ENCODE measurements around the gene KANSL1L.

DNA sequence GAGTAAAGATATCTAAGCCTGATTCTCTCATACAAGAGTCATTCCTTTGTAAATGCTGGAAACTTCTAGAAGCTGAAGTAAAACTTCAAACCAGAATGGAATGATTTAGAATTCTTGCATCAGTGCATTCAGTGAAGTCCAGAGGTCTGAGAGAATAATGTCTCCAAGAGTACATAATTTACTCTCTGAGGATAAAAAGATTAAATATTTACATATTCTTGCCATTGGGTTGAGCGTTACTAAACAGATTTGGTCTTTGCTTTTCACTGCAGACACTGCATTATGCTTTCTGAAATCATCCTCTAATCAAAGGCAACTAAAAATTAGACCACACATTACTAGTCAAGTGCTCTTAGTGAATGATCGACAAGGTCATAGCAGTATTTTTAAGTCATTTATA, 26.5 kb upstream of the KANSL1L start:
- no peak for TF ChIP-seq ZBTB7A (IDR thresholded peaks at IDR 0.05; ENCODE audit: low read depth)
- no peak for TF ChIP-seq EGR1 (IDR thresholded peaks at IDR 0.05)
- TF ChIP-seq CREB1 (IDR thresholded peaks at IDR 0.05; ENCODE audit: low read depth) = no peak
- TF ChIP-seq, protein P1, sequence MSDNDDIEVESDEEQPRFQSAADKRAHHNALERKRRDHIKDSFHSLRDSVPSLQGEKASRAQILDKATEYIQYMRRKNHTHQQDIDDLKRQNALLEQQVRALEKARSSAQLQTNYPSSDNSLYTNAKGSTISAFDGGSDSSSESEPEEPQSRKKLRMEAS (IDR thresholded peaks at IDR 0.05) = no peak
- TF ChIP-seq TEAD4 (IDR thresholded peaks at IDR 0.05) = no peak
- TF ChIP-seq TCF12 (IDR thresholded peaks at IDR 0.05; ENCODE audit: low read depth) = no peak
- no peak for TF ChIP-seq CEBPB (IDR thresholded peaks at IDR 0.05)
- no peak for TF ChIP-seq EP300 (IDR thresholded peaks at IDR 0.05; ENCODE audit: borderline replicate concordance)
- no peak for TF ChIP-seq FOXM1 (IDR thresholded peaks at IDR 0.05; ENCODE audit: borderline replicate concordance, low read depth)
- TF ChIP-seq TAF1 (IDR thresholded peaks at IDR 0.05; ENCODE audit: low read depth) = no peak
- TF ChIP-seq RAD21 (IDR thresholded peaks at IDR 0.05; ENCODE audit: low read depth) = no peak
- no peak for TF ChIP-seq YY1 (IDR thresholded peaks at IDR 0.05; ENCODE audit: low read depth)
- TF ChIP-seq NFIC (IDR thresholded peaks at IDR 0.05) = no peak
- TF ChIP-seq, protein P2, sequence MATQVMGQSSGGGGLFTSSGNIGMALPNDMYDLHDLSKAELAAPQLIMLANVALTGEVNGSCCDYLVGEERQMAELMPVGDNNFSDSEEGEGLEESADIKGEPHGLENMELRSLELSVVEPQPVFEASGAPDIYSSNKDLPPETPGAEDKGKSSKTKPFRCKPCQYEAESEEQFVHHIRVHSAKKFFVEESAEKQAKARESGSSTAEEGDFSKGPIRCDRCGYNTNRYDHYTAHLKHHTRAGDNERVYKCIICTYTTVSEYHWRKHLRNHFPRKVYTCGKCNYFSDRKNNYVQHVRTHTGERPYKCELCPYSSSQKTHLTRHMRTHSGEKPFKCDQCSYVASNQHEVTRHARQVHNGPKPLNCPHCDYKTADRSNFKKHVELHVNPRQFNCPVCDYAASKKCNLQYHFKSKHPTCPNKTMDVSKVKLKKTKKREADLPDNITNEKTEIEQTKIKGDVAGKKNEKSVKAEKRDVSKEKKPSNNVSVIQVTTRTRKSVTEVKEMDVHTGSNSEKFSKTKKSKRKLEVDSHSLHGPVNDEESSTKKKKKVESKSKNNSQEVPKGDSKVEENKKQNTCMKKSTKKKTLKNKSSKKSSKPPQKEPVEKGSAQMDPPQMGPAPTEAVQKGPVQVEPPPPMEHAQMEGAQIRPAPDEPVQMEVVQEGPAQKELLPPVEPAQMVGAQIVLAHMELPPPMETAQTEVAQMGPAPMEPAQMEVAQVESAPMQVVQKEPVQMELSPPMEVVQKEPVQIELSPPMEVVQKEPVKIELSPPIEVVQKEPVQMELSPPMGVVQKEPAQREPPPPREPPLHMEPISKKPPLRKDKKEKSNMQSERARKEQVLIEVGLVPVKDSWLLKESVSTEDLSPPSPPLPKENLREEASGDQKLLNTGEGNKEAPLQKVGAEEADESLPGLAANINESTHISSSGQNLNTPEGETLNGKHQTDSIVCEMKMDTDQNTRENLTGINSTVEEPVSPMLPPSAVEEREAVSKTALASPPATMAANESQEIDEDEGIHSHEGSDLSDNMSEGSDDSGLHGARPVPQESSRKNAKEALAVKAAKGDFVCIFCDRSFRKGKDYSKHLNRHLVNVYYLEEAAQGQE (IDR thresholded peaks at IDR 0.05; ENCODE audit: low read depth) = no peak
